ENCODE data around the gene PLCL2.

DNA sequence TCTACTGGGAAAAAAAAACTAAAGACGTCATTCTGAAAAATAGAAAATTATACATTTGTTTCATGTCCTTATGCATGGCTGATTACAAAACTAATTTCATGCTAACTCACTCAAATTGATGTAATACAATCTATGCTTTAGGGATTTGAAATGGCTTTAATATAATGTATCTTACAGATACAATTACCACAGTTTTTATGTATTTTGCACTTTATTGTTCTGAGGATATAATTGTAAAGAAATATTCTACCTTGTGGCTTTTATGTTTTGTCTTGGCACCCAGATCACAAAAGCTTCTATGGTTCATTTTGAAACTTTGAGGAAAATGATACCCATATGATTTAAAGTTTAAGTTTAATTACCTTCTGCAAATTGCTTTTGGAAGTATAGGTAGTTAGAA, 122.5 kb downstream of the PLCL2 start:
- TF ChIP-seq POLR2A (IDR thresholded peaks at IDR 0.05; ENCODE audit: low read depth, low read length) (no peak), EZH2 (IDR thresholded peaks at IDR 0.05; ENCODE audit: borderline replicate concordance, low read depth, low read length, severe bottlenecking) (no peak), GATA2 (IDR thresholded peaks at IDR 0.05; ENCODE audit: insufficient read depth, insufficient read length, low read depth, low read length) (no peak)
- TF ChIP-seq, protein P1, sequence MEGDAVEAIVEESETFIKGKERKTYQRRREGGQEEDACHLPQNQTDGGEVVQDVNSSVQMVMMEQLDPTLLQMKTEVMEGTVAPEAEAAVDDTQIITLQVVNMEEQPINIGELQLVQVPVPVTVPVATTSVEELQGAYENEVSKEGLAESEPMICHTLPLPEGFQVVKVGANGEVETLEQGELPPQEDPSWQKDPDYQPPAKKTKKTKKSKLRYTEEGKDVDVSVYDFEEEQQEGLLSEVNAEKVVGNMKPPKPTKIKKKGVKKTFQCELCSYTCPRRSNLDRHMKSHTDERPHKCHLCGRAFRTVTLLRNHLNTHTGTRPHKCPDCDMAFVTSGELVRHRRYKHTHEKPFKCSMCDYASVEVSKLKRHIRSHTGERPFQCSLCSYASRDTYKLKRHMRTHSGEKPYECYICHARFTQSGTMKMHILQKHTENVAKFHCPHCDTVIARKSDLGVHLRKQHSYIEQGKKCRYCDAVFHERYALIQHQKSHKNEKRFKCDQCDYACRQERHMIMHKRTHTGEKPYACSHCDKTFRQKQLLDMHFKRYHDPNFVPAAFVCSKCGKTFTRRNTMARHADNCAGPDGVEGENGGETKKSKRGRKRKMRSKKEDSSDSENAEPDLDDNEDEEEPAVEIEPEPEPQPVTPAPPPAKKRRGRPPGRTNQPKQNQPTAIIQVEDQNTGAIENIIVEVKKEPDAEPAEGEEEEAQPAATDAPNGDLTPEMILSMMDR (IDR thresholded peaks at IDR 0.05; ENCODE audit: extremely low read depth in 1 of 2, insufficient read depth in 1 of 2, low read depth in 1 of 2, low read length in 2 of 2): no peak
- TF ChIP-seq, protein P2, sequence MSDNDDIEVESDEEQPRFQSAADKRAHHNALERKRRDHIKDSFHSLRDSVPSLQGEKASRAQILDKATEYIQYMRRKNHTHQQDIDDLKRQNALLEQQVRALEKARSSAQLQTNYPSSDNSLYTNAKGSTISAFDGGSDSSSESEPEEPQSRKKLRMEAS (IDR thresholded peaks at IDR 0.05; ENCODE audit: insufficient read depth, insufficient read length): no peak
